HepG2 (cell line): ENCODE data around the gene SPRED2. TPM values are rescaled to one million over a fixed set of nuclear protein-coding genes. Genes with fewer than 3 reads are reported as not detected.

Experiments used
- DMAP1 ChIP-seq: IDR thresholded peaks from 2 replicates; pipeline ENCODE4 v1.6.1; 2016
- ELF3 ChIP-seq: IDR thresholded peaks from 2 replicates; pipeline ENCODE4 v1.6.1; 2016; ENCODE audit warnings: missing genetic modification reagents, missing compliant biosample characterization
- ETV5 ChIP-seq: IDR thresholded peaks from 2 replicates; pipeline ENCODE4 v1.6.1; 2018; ENCODE audit warnings: missing biosample characterization, missing genetic modification reagents, inconsistent platforms, borderline replicate concordance
- FOSL1 ChIP-seq: sonication (generic); formaldehyde crosslinking; IDR thresholded peaks from 2 replicates; pipeline ENCODE4 v1.9.0; 2021; ENCODE audit warnings: missing genetic modification reagents, borderline replicate concordance
- FOXJ3 ChIP-seq: sonication (generic); formaldehyde crosslinking; IDR thresholded peaks from 2 replicates; pipeline ENCODE4 v1.4.0; 2020; ENCODE audit warnings: missing genetic modification reagents, mild to moderate bottlenecking, borderline replicate concordance
- GATAD2A ChIP-seq: IDR thresholded peaks from 2 replicates; pipeline ENCODE4 v1.6.1; 2016
- HDAC1 ChIP-seq: sonication (generic); formaldehyde crosslinking; IDR thresholded peaks from 2 replicates; pipeline ENCODE4 v1.5.1; 2020; ENCODE audit warnings: mild to moderate bottlenecking, missing genetic modification reagents
- KLF16 ChIP-seq, 2 experiments: sonication (generic) in 1 of 2; formaldehyde crosslinking in 1 of 2; IDR thresholded peaks; 2 replicates each; pipeline versions ENCODE4 v1.6.1 to v1.8.0; 2016 to 2023; ENCODE audit warnings: missing genetic modification reagents in 2 of 2, missing compliant biosample characterization in 1 of 2
- MXD4 ChIP-seq: IDR thresholded peaks from 2 replicates; pipeline ENCODE4 v1.6.1; 2016; ENCODE audit warnings: mild to moderate bottlenecking, missing biosample characterization, missing genetic modification reagents
- PHB2 ChIP-seq: fragments of 450-650 bp; IDR thresholded peaks from 2 replicates; pipeline ENCODE4 v1.6.1; 2018; ENCODE audit not compliant: partially characterized antibody
- SATB2 ChIP-seq: sonication (generic); formaldehyde crosslinking; IDR thresholded peaks from 2 replicates; pipeline ENCODE4 v1.5.0; 2020; ENCODE audit warnings: missing genetic modification reagents
- TBX3 ChIP-seq: fragments of 450-650 bp; IDR thresholded peaks from 2 replicates; pipeline ENCODE4 v1.6.1; 2017; ENCODE audit warnings: antibody characterized with exemption, mild to moderate bottlenecking, inconsistent platforms, borderline replicate concordance
- YEATS4 ChIP-seq: sonication (generic); formaldehyde crosslinking; IDR thresholded peaks from 2 replicates; pipeline ENCODE4 v1.4.0; 2020; ENCODE audit warnings: missing genetic modification reagents, borderline replicate concordance
- YY1 ChIP-seq: IDR thresholded peaks from 2 replicates; pipeline ENCODE4 v1.6.1; 2011; ENCODE audit warnings: low read length, low read depth, moderate library complexity, mild to moderate bottlenecking; ENCODE audit not compliant: insufficient read depth, insufficient replicate concordance
- ZFYVE20 ChIP-seq: sonication (generic); formaldehyde crosslinking; IDR thresholded peaks from 2 replicates; pipeline ENCODE4 v1.8.0; 2023; ENCODE audit warnings: low read depth, mild to moderate bottlenecking, moderate library complexity, missing genetic modification reagents, borderline replicate concordance
- ZNF10 ChIP-seq: sonication (generic); formaldehyde crosslinking; IDR thresholded peaks from 2 replicates; pipeline ENCODE4 v1.4.0; 2020; ENCODE audit warnings: mild to moderate bottlenecking, low read depth, missing genetic modification reagents, borderline replicate concordance
- ZNF33A ChIP-seq: sonication (generic); formaldehyde crosslinking; IDR thresholded peaks from 2 replicates; pipeline ENCODE4 v1.5.1; 2020; ENCODE audit warnings: missing genetic modification reagents, mild to moderate bottlenecking, moderate library complexity, borderline replicate concordance
- ZNF430 ChIP-seq: sonication (generic); formaldehyde crosslinking; IDR thresholded peaks from 2 replicates; pipeline ENCODE4 v1.9.0; 2021; ENCODE audit warnings: mild to moderate bottlenecking, missing genetic modification reagents
- ZNF441 ChIP-seq: sonication (generic); formaldehyde crosslinking; IDR thresholded peaks from 2 replicates; pipeline ENCODE4 v1.7.0; 2021; ENCODE audit warnings: missing genetic modification reagents, borderline replicate concordance
- ZNF510 ChIP-seq: sonication (generic); formaldehyde crosslinking; IDR thresholded peaks from 2 replicates; pipeline ENCODE4 v1.4.0; 2020; ENCODE audit warnings: low read depth, mild to moderate bottlenecking, missing genetic modification reagents
- ZSCAN22 ChIP-seq: sonication (generic); formaldehyde crosslinking; IDR thresholded peaks from 2 replicates; pipeline ENCODE4 v1.4.0; 2020; ENCODE audit warnings: mild to moderate bottlenecking, missing genetic modification reagents
- polyA plus RNA-seq, 8 experiments: library from polyadenylated mRNA; depleted of rRNA in 3 of 8; stranded (reverse) in 7 of 8; unstranded in 1 of 8; fragments of >200 nt; fragmentation: Illumina TruSeq in 4 of 8; extraction: Trizol in 4 of 8; gene quantifications; 2 replicates each; pipeline versions ENCODE4 v1.2.1 to v1.2.3, GENCODE V29; 2011 to 2016; ENCODE audit warnings: low read depth in 4 of 8, missing spikeins in 1 of 8, mixed read lengths in 1 of 8; ENCODE audit not compliant: insufficient read depth in 1 of 8
- total RNA-seq, 5 experiments: library from RNA; depleted of rRNA; stranded (reverse); fragments of >200 nt; fragmentation: Illumina TruSeq; extraction: Trizol; gene quantifications; 2 replicates each; pipeline ENCODE4 v1.2.3, GENCODE V29; 2016; ENCODE audit warnings: low read depth in 1 of 5
- TF ChIP-seq, protein P1 (sequence below), 2 experiments: sonication (generic) in 1 of 2; formaldehyde crosslinking in 1 of 2; IDR thresholded peaks; 2 replicates each; pipeline versions ENCODE4 v1.4.0 to v1.6.1; 2018 to 2020; ENCODE audit warnings: missing genetic modification reagents in 2 of 2, borderline replicate concordance in 1 of 2, low read depth in 1 of 2, mild to moderate bottlenecking in 1 of 2, missing biosample characterization in 1 of 2
- TF ChIP-seq, protein P2 (sequence below): sonication (generic); formaldehyde crosslinking; IDR thresholded peaks from 2 replicates; pipeline ENCODE4 v1.4.0; 2020; ENCODE audit warnings: mild to moderate bottlenecking, missing genetic modification reagents
- TF ChIP-seq, protein P3 (sequence below): sonication (generic); formaldehyde crosslinking; IDR thresholded peaks from 2 replicates; pipeline ENCODE4 v1.5.0; 2020; ENCODE audit warnings: mild to moderate bottlenecking, missing genetic modification reagents, moderate library complexity
- TF ChIP-seq, protein P4 (sequence below): IDR thresholded peaks from 2 replicates; pipeline ENCODE4 v1.6.1; 2018; ENCODE audit warnings: missing genetic modification reagents, mild to moderate bottlenecking, missing compliant biosample characterization

Gene SPRED2
- total and polyA plus RNA-seq, 2 of the 13 experiments (the other 11 are each of a cell fraction or from before 2014, with no cell fraction given): 13.0 to 37.0 TPM

DNA sequence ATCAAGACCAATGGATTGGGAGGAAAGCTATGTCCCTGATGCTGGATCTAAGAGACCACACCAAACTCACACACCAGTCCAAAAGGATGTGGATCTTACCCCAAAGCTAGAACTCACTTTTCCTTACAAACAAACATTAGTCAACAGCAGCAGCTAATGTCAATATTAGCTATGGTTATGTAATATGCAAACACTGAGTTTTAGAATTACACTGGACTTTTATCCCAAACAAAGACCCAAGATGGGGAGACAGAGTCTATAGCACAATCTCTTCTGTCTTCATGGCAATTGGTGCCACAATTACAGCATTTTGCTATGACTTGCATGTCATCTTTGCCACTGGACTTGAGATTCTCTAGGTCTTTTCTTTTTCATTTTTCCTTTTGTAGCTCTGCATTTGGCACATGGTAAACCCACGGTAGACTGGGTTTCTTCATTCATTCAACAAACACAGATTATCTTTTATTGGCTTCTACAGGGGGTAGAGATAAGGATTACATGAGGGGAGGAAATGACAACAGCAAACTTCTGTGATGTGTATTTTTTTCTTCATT is 59.0 kb downstream of the SPRED2 start (continued):
- TF ChIP-seq, protein P1, sequence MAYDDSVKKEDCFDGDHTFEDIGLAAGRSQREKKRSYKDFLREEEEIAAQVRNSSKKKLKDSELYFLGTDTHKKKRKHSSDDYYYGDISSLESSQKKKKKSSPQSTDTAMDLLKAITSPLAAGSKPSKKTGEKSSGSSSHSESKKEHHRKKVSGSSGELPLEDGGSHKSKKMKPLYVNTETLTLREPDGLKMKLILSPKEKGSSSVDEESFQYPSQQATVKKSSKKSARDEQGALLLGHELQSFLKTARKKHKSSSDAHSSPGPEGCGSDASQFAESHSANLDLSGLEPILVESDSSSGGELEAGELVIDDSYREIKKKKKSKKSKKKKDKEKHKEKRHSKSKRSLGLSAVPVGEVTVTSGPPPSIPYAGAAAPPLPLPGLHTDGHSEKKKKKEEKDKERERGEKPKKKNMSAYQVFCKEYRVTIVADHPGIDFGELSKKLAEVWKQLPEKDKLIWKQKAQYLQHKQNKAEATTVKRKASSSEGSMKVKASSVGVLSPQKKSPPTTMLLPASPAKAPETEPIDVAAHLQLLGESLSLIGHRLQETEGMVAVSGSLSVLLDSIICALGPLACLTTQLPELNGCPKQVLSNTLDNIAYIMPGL (CRISPR knock-in tag; IDR thresholded peaks at IDR 0.05; ENCODE audit: borderline replicate concordance in 1 of 2, low read depth in 1 of 2): peak; percentile 73 to 81; a peak in 2 of 4 replicates
- TF ChIP-seq FOSL1 (CRISPR knock-in tag): peak; percentile 46; the same call in 1 of the 2 replicates
- peak; percentile 99 for TF ChIP-seq ELF3 (CRISPR knock-in tag)
- peak; percentile 95 for TF ChIP-seq HDAC1 (CRISPR knock-in tag)
- TF ChIP-seq YEATS4 (CRISPR knock-in tag): peak; percentile 89; the same call in 1 of the 2 replicates
- TF ChIP-seq, protein P2, sequence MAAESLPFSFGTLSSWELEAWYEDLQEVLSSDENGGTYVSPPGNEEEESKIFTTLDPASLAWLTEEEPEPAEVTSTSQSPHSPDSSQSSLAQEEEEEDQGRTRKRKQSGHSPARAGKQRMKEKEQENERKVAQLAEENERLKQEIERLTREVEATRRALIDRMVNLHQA (CRISPR knock-in tag): peak; percentile 80; the same call in 1 of the 2 replicates
- TF ChIP-seq ZNF441 (CRISPR knock-in tag): peak; percentile 96
- peak; percentile 36 for TF ChIP-seq YY1
- peak; percentile 85 for TF ChIP-seq MXD4 (CRISPR knock-in tag)
- peak in 1 of 2 experiments; percentile 97; a peak in 2 of 4 replicates for TF ChIP-seq KLF16 (CRISPR knock-in tag; IDR thresholded peaks at IDR 0.05)
- peak; percentile 100 for TF ChIP-seq FOXJ3
- TF ChIP-seq GATAD2A (CRISPR knock-in tag): peak; percentile 100
- peak; percentile 90; the same call in 1 of the 2 replicates for TF ChIP-seq ETV5 (CRISPR knock-in tag)
- TF ChIP-seq, protein P3, sequence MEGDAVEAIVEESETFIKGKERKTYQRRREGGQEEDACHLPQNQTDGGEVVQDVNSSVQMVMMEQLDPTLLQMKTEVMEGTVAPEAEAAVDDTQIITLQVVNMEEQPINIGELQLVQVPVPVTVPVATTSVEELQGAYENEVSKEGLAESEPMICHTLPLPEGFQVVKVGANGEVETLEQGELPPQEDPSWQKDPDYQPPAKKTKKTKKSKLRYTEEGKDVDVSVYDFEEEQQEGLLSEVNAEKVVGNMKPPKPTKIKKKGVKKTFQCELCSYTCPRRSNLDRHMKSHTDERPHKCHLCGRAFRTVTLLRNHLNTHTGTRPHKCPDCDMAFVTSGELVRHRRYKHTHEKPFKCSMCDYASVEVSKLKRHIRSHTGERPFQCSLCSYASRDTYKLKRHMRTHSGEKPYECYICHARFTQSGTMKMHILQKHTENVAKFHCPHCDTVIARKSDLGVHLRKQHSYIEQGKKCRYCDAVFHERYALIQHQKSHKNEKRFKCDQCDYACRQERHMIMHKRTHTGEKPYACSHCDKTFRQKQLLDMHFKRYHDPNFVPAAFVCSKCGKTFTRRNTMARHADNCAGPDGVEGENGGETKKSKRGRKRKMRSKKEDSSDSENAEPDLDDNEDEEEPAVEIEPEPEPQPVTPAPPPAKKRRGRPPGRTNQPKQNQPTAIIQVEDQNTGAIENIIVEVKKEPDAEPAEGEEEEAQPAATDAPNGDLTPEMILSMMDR (CRISPR knock-in tag): no peak
- 0 out of 2 replicates have a peak, but pooled peaks have one; percentile 60 for TF ChIP-seq ZSCAN22
- no peak for TF ChIP-seq ZFYVE20 (CRISPR knock-in tag)
- TF ChIP-seq SATB2: peak; percentile 92
- TF ChIP-seq ZNF10 (CRISPR knock-in tag): no peak
- TF ChIP-seq, protein P4, sequence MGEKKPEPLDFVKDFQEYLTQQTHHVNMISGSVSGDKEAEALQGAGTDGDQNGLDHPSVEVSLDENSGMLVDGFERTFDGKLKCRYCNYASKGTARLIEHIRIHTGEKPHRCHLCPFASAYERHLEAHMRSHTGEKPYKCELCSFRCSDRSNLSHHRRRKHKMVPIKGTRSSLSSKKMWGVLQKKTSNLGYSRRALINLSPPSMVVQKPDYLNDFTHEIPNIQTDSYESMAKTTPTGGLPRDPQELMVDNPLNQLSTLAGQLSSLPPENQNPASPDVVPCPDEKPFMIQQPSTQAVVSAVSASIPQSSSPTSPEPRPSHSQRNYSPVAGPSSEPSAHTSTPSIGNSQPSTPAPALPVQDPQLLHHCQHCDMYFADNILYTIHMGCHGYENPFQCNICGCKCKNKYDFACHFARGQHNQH (CRISPR knock-in tag): peak; percentile 91
- TF ChIP-seq PHB2: no peak
- peak; percentile 96 for TF ChIP-seq TBX3
- peak; percentile 55; the same call in 1 of the 2 replicates for TF ChIP-seq ZNF430 (CRISPR knock-in tag)
- 0 out of 2 replicates have a peak, but pooled peaks have one; percentile 64 for TF ChIP-seq ZNF510
- peak; percentile 61 for TF ChIP-seq DMAP1
- TF ChIP-seq ZNF33A: no peak
